Naive B cell (primary cell): ENCODE measurements around the gene PVALB. TPM values are rescaled to one million over a fixed set of nuclear protein-coding genes. Genes with fewer than 3 reads are reported as not detected.

ENCODE experiments used
- ATAC-seq, 2 donors: fragments of 150-1000 bp; cut with Tn5 transposase; 2 replicates each; pipeline ENCODE4 v1.10.0; 2021; ENCODE audit warnings: low read depth in 2 of 2, mild to moderate bottlenecking in 2 of 2, moderate library complexity in 2 of 2
- DNase-seq: peaks from one replicate; pipeline ENCODE4 v3.0.0; 2022
- H3K27ac Mint-ChIP-seq, 6 donors: one replicate each; pipeline ENCODE4 v1.8.0; 2020 to 2022; ENCODE audit warnings: mild to moderate bottlenecking in 6 of 6, mixed read lengths in 6 of 6, moderate library complexity in 5 of 6, inconsistent platforms in 2 of 6
- H3K27me3 Mint-ChIP-seq, 3 donors: one replicate each; pipeline ENCODE4 v1.8.0; 2021 to 2022; ENCODE audit warnings: mixed read lengths in 3 of 3, mild to moderate bottlenecking in 1 of 3
- H3K36me3 Mint-ChIP-seq, 2 donors: one replicate each; pipeline ENCODE4 v1.8.0; 2020 to 2022; ENCODE audit warnings: mixed read lengths in 2 of 2, inconsistent platforms in 1 of 2, mild to moderate bottlenecking in 1 of 2
- H3K4me1 Mint-ChIP-seq, 3 donors: one replicate each; pipeline ENCODE4 v1.8.0; 2020 to 2022; ENCODE audit warnings: mixed read lengths in 3 of 3, inconsistent platforms in 1 of 3, mild to moderate bottlenecking in 1 of 3, moderate library complexity in 1 of 3
- H3K4me3 Mint-ChIP-seq, 8 donors: one replicate each; pipeline ENCODE4 v1.8.0; 2020 to 2022; ENCODE audit warnings: mild to moderate bottlenecking in 8 of 8, mixed read lengths in 8 of 8, moderate library complexity in 8 of 8, inconsistent platforms in 2 of 8
- H3K9me3 Mint-ChIP-seq, 7 donors: one replicate each; pipeline ENCODE4 v1.8.0; 2020 to 2022; ENCODE audit warnings: mixed read lengths in 7 of 7, mild to moderate bottlenecking in 5 of 7, inconsistent platforms in 2 of 7, moderate library complexity in 1 of 7
- polyA plus RNA-seq, 6 donors: library from polyadenylated mRNA; unstranded; fragments of 300-500 nt; fragmentation: Illumina TruSeq; gene quantifications; one replicate each; pipeline ENCODE4 v1.2.3, GENCODE V29; 2021; ENCODE audit warnings: low read depth in 6 of 6

PVALB gene
- polyA plus RNA-seq, 6 donors from 2014 or later: 0.73 to 1.5 (median 1.3) TPM; not detected in 3

DNA sequence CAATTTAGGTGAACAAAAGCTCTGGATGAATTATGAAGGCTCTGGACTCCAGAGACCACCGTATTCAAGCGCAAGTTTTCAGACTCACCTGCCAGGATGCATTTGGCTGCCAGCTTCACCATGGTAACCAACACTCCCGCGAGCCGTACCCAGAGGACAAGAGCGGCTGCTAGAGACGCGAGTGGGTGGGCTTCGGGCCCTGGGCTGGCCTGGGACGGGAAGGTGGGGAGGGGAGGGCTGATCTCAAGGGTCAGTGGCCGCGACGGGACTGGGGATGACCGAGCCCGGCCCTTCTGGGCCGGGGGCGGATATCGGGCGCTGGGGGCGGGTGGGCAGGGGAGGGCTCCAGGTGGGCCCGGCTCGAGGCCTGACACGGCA is 41.3 kb downstream of the PVALB start:
- ATAC-seq: peak; percentile 10
- H3K27me3 Mint-ChIP-seq: peaks cover 0 to 6% (median 0%) of the 10 kb centered on the region in 3 donors
- DNase-seq: peak; percentile 49
- H3K36me3 Mint-ChIP-seq: peaks cover 0 to 11% of the 10 kb centered on the region in 2 donors
- H3K4me3 Mint-ChIP-seq: peak overlapping the region; percentile 88 to 96 (median 94)
- peaks cover 0 to 1% (median 0%) of the 10 kb centered on the region in 7 donors for H3K9me3 Mint-ChIP-seq
- peaks cover 22 to 30% (median 24%) of the 10 kb centered on the region in 3 donors for H3K4me1 Mint-ChIP-seq
- H3K27ac Mint-ChIP-seq: peak overlapping the region; percentile 96 to 99 (median 98)

- Mint-ChIP-seq H3K27me3 (peaks cover 0 to 10% (median 0%) of the 10 kb centered on the region in 3 donors), H3K27ac (peak overlapping the region in 2 of 6 donors; percentile 26 to 38), H3K4me3 (peak overlapping the region in 3 of 8 donors; percentile 28 to 55 (median 51)), H3K4me1 (peaks cover 26 to 39% (median 32%) of the 10 kb centered on the region in 3 donors), H3K9me3 (peaks cover 0 to 1% (median 0%) of the 10 kb centered on the region in 7 donors), H3K36me3 (peaks cover 0 to 14% of the 10 kb centered on the region in 2 donors)
- ATAC-seq (no peak), DNase-seq (no peak)
Observed at GRCh38 chr22:36773935-36774334, 42.9 kb downstream of the PVALB start.

DNA sequence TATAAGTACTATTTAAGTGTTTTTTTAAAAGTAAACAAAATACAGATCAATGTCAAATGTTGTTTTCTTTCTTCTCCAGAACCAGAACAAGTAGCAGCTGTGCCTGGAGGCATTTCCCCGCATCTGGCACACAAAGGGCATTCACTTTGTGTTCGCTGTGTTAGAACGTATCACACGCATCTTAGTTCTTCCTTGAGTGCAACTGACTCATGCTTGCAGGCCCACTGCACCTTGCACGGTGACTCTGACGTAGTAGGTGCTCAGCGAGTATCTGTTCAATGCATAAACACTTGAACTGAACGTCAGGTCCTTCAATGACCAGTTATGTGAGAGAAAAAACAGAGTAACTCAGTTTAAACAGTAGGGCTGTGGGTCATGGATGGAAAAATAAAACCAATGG is 44.4 kb downstream of the PVALB start:
- DNase-seq (no peak), ATAC-seq (no peak)
- Mint-ChIP-seq H3K27ac (no peak overlapping the region), H3K27me3 (peaks cover 0 to 10% (median 0%) of the 10 kb centered on the region in 3 donors), H3K9me3 (peaks cover 0 to 1% (median 0%) of the 10 kb centered on the region in 7 donors), H3K36me3 (peaks cover 0 to 20% of the 10 kb centered on the region in 2 donors), H3K4me3 (peak overlapping the region in 1 of 8 donors; percentile 54), H3K4me1 (peaks cover 26 to 37% (median 32%) of the 10 kb centered on the region in 3 donors)

DNA sequence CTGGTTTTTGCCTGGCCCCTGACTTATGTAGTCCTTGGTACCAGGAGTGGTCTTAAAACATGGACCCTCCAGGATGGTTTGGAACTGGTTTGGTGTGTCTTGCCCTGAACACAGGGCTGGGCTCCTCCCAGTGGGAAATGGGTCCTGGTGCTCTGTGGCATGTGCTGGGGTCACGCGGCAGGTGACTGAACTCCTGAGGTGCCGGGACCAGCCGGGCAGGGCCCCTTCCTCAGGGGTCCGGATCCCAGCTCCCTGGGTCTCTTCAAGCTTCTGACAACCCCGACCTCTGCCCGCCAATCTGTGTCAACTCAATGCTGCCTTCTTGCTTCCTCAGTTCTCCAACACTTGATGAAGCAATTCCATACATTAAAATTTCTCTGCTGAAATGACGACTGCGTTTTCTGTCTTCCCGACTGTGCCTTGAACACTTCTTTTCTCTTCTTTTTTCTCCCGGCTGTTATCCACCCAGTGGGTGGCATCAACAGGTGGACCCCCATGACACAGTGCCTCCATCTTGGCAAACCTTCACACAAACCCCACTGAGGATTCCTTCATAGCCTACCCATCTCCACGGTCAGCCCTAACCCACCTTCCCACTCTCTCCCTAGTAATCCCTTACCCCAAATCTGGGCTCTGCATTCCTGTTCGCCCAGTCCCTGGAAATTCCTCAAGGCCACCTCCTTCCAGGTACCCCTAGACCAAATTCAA is 45.3 kb downstream of the PVALB start:
- Mint-ChIP-seq H3K36me3 (peaks cover 0 to 20% of the 10 kb centered on the region in 2 donors), H3K27ac (peak overlapping the region in 1 of 6 donors; percentile 90), H3K4me1 (peaks cover 21 to 31% (median 30%) of the 10 kb centered on the region in 3 donors), H3K27me3 (peaks cover 0 to 10% (median 0%) of the 10 kb centered on the region in 3 donors), H3K9me3 (peaks cover 0 to 1% (median 0%) of the 10 kb centered on the region in 7 donors), H3K4me3 (peak overlapping the region in 2 of 8 donors; percentile 12 to 35)
- DNase-seq (no peak), ATAC-seq (no peak)

DNA sequence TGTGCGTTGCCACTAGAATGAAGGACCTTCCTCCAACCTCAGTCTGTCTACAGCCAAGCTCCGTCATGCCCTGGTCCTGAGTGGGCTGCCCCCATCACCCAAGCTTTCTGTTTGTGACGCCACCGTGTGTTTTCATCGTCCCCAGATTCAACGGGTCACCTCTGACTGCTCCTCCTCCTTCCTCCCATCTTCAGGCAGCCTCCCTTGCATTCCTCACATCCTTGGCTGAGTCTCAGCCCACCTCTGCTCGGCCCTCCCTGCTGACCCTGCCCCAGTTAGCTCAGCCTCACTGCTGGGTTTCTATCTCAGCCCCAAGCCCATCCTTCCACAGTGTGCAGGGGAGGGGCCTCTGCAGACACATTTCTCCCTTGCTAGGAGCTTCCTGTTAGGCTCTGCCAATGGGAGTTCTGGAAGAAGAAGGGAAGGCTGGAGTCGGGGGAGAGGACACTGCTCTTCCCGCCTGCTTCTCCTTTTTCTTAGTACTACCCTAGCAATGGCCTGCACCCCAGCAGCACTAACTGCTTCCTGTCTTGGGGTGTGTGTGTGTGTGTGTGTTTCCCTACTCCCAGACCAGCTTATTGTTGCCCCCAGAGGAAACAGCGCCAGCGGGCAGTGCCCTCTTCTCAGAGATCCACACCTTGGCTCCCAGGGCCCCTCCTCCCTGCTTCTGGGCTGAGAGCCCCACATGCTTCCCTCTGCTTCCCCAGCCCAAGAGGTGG is 46.2 kb downstream of the PVALB start:
- DNase-seq: no peak
- peaks cover 0 to 20% of the 10 kb centered on the region in 2 donors for H3K36me3 Mint-ChIP-seq
- H3K4me1 Mint-ChIP-seq: peaks cover 17 to 28% (median 26%) of the 10 kb centered on the region in 3 donors
- ATAC-seq: no peak
- H3K9me3 Mint-ChIP-seq: no peaks in the 10 kb centered on the region
- peaks cover 0 to 10% (median 0%) of the 10 kb centered on the region in 3 donors for H3K27me3 Mint-ChIP-seq
- no peak overlapping the region for H3K27ac Mint-ChIP-seq
- peak overlapping the region in 1 of 8 donors; percentile 41 for H3K4me3 Mint-ChIP-seq

GRCh38 chr22:36769541-36770512 is 47.0 kb downstream of the PVALB start:
- ATAC-seq (no peak), DNase-seq (no peak)
- Mint-ChIP-seq H3K27me3 (peaks cover 0 to 10% (median 0%) of the 10 kb centered on the region in 3 donors), H3K4me3 (no peak overlapping the region), H3K4me1 (peaks cover 11 to 22% (median 20%) of the 10 kb centered on the region in 3 donors), H3K36me3 (peaks cover 5 to 20% of the 10 kb centered on the region in 2 donors), H3K27ac (peak overlapping the region in 2 of 6 donors; percentile 43 to 73), H3K9me3 (no peaks in the 10 kb centered on the region)

- Mint-ChIP-seq H3K4me1 (peaks cover 11 to 22% (median 17%) of the 10 kb centered on the region in 3 donors), H3K4me3 (peak overlapping the region in 1 of 8 donors; percentile 10), H3K27me3 (peaks cover 0 to 10% (median 0%) of the 10 kb centered on the region in 3 donors), H3K9me3 (no peaks in the 10 kb centered on the region), H3K27ac (no peak overlapping the region), H3K36me3 (peaks cover 10 to 25% of the 10 kb centered on the region in 2 donors)
- DNase-seq: no peak
- ATAC-seq: no peak
Observed at GRCh38 chr22:36768616-36769015, 48.2 kb downstream of the PVALB start.

DNA sequence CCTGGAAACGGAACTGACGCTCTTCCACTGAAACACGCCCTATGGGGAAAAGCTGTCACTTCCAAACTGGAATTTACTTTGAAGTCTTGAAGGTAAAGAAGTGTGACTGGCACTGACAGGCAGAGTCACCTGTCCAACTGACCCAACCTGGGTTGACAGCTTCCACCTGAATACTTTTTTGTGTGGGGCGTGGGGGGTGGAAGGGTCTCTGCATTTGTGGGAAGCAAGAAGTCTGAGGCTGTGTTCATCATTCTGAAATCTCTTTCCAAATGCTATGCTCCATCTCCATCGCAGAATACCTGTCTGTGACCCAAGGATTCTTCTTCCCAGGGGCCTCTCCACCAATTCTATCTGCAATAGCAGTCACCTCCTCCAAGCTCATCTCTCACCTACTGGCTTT is 48.7 kb downstream of the PVALB start:
- ATAC-seq (no peak), DNase-seq (no peak)
- H3K4me3 Mint-ChIP-seq: peak overlapping the region in 1 of 8 donors; percentile 22
- H3K9me3 Mint-ChIP-seq: no peaks in the 10 kb centered on the region
- H3K36me3 Mint-ChIP-seq: peaks cover 10 to 27% of the 10 kb centered on the region in 2 donors
- H3K27me3 Mint-ChIP-seq: peaks cover 0 to 10% (median 0%) of the 10 kb centered on the region in 3 donors
- peaks cover 11 to 22% (median 16%) of the 10 kb centered on the region in 3 donors for H3K4me1 Mint-ChIP-seq
- H3K27ac Mint-ChIP-seq: no peak overlapping the region

DNA sequence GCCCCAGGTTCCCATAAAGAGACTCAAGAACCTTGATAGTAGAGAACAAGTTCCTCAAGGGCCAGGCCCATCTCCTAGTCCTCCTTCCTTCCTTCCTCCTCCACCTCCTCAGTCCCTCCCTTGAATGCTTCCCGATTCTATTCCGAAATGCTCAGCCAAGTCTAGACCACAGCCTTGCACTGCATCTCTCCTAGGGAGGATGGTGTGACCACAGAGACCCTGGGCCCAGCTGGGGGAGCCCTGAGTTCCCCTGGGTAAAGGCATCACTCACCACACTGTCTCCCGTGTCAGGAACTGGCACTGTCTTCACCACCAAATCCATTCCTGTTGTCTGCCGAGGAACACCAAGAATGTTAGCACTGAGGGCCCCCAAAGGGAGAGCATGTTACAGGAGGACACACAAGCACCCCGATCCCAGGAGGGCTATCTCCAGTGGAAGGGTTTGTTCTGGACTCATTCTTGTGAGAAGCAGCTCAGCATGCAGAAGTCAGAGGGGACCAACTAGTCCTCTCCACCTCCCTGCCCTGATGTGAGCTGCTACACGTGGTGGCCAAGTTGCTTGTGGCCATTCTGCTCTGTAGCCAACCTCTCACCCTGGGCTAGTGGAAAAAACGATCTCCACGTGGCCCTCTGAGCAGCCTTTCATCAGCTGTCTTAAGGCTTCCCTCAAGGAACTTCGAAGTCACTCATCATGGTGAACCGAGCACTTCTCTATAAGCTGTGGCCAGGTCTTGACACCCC is 49.6 kb downstream of the PVALB start:
- Mint-ChIP-seq H3K4me1 (peaks cover 11 to 22% (median 16%) of the 10 kb centered on the region in 3 donors), H3K27ac (peak overlapping the region in 2 of 6 donors; percentile 9 to 25), H3K4me3 (no peak overlapping the region), H3K9me3 (no peaks in the 10 kb centered on the region), H3K36me3 (peaks cover 10 to 26% of the 10 kb centered on the region in 2 donors), H3K27me3 (peaks cover 0 to 10% (median 0%) of the 10 kb centered on the region in 3 donors)
- DNase-seq: no peak
- no peak for ATAC-seq

DNA sequence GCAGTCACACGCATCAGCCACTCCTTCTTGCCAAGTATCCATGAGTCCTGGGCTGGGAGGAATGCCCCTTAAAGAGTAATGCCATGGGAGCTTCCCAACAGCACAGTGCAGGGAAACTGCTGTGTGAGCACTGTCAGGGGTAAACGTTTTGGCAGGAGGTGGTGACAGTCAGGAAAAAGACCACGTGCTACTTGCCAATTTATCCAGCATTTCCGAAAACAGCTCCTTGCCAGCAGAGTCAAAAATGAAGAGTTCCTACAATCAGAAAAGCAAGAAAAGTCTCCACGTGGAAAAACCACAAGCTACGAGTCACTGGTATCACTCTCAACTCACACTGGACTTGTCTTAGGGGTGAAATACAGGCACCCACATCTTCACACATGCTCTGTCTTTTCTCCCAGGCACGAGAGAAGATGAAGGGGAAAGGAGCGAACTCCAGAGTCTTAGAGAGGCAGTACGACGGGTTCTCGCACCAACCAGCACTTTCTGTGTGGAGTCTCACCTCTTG is 50.8 kb downstream of the PVALB start:
- no peak for DNase-seq
- peaks cover 7 to 13% (median 13%) of the 10 kb centered on the region in 3 donors for H3K4me1 Mint-ChIP-seq
- peaks cover 10 to 16% of the 10 kb centered on the region in 2 donors for H3K36me3 Mint-ChIP-seq
- no peak for ATAC-seq
- no peak overlapping the region for H3K4me3 Mint-ChIP-seq
- peaks cover 0 to 8% (median 0%) of the 10 kb centered on the region in 3 donors for H3K27me3 Mint-ChIP-seq
- peak overlapping the region in 1 of 6 donors; percentile 49 for H3K27ac Mint-ChIP-seq
- no peaks in the 10 kb centered on the region for H3K9me3 Mint-ChIP-seq

- no peak for ATAC-seq
- Mint-ChIP-seq H3K9me3 (no peaks in the 10 kb centered on the region), H3K27me3 (peaks cover 0 to 1% (median 0%) of the 10 kb centered on the region in 3 donors), H3K27ac (no peak overlapping the region), H3K4me1 (peaks cover under 1 to 7% (median 6%) of the 10 kb centered on the region in 3 donors), H3K36me3 (peaks cover 10 to 16% of the 10 kb centered on the region in 2 donors), H3K4me3 (no peak overlapping the region)
- no peak for DNase-seq
Observed at GRCh38 chr22:36765131-36765942, 51.5 kb downstream of the PVALB start.
